ENCODE measurements around the gene KCNJ11. TPM values are rescaled to one million over a fixed set of nuclear protein-coding genes. Genes with fewer than 3 reads are reported as not detected.
A peak's percentile ranks its signal among the peaks of the same experiment; 100 is the strongest.

KCNJ11 gene
- total RNA-seq, 1 donor from 2014 or later, result not detected

DNA sequence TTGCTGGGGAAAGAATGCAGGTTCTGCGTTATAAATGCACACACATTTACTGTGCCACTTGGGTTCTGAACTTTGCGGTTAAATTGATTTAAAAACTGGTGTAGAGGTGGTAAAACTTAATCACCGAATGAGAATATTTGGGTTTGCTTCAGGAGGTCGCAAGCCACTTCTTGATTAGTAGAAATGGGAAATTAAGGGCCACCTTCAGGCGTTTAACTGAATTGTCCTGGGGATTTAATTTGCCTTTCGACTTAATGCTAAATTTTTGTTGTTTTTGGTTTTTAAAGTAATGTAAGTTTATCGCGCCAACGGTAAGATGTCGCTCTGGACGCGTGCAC is 37.3 kb downstream of the KCNJ11 start:
- H3K4me3 Mint-ChIP-seq (ENCODE audit: unreplicated experiment), result peak overlapping the region; percentile 90
- no peaks in the 10 kb centered on the region for H3K9me3 Mint-ChIP-seq (ENCODE audit: low read depth)
- no peak for DNase-seq (ENCODE audit: low spot score)
- H3K27me3 Mint-ChIP-seq (ENCODE audit: low read depth), result no peaks in the 10 kb centered on the region
- H3K4me1 Mint-ChIP-seq (ENCODE audit: low read depth), result peaks cover 29% of the 10 kb centered on the region
- TF ChIP-seq, protein P1, sequence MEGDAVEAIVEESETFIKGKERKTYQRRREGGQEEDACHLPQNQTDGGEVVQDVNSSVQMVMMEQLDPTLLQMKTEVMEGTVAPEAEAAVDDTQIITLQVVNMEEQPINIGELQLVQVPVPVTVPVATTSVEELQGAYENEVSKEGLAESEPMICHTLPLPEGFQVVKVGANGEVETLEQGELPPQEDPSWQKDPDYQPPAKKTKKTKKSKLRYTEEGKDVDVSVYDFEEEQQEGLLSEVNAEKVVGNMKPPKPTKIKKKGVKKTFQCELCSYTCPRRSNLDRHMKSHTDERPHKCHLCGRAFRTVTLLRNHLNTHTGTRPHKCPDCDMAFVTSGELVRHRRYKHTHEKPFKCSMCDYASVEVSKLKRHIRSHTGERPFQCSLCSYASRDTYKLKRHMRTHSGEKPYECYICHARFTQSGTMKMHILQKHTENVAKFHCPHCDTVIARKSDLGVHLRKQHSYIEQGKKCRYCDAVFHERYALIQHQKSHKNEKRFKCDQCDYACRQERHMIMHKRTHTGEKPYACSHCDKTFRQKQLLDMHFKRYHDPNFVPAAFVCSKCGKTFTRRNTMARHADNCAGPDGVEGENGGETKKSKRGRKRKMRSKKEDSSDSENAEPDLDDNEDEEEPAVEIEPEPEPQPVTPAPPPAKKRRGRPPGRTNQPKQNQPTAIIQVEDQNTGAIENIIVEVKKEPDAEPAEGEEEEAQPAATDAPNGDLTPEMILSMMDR (IDR thresholded peaks at IDR 0.05), result peak; percentile 65
- H3K36me3 Mint-ChIP-seq (ENCODE audit: low read depth), result peaks cover 1% of the 10 kb centered on the region
- H3K27ac Mint-ChIP-seq (ENCODE audit: unreplicated experiment), result peak overlapping the region; percentile 96

DNA sequence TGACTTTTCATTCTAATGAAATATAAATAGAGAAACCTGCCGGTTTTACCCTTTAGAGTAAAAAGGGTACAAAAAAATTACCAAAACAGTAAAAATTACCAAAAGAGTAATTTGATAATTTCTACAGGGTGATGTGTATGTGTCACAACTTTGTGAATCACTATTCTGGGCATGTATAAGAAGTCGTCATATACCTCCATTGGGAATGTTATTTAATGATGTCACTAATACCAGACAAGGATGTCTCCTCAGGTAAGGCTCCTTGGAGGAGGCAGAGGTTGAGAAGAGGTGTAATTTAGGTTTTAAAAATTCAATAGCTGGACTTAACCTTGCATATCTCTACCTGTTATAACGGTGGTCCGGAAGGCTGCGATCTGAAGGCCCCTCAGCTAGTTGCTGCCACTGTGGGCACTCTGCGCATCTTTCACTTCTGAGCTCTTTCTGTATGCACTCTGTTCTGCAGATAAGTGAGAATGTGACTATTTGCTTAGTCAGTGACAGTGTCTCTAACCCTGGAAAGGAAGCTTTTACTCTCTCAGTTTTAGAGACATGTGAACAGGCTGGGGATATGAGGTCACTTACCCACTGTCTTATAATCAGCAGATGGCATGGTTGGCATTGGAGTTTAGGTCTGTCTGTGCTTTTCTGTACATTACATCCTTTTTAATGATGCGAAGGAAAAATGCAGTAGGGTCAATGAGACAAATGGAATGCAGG is 37.8 kb downstream of the KCNJ11 start:
- no peak for DNase-seq (ENCODE audit: low spot score)
- no peak overlapping the region for H3K27ac Mint-ChIP-seq (ENCODE audit: unreplicated experiment)
- H3K27me3 Mint-ChIP-seq (ENCODE audit: low read depth), result no peaks in the 10 kb centered on the region
- TF ChIP-seq, protein P1 (IDR thresholded peaks at IDR 0.05), result no peak
- no peaks in the 10 kb centered on the region for H3K9me3 Mint-ChIP-seq (ENCODE audit: low read depth)
- H3K4me1 Mint-ChIP-seq (ENCODE audit: low read depth), result peaks cover 29% of the 10 kb centered on the region
- H3K36me3 Mint-ChIP-seq (ENCODE audit: low read depth), result peaks cover 1% of the 10 kb centered on the region
- peak overlapping the region; percentile 90 for H3K4me3 Mint-ChIP-seq (ENCODE audit: unreplicated experiment)

DNA sequence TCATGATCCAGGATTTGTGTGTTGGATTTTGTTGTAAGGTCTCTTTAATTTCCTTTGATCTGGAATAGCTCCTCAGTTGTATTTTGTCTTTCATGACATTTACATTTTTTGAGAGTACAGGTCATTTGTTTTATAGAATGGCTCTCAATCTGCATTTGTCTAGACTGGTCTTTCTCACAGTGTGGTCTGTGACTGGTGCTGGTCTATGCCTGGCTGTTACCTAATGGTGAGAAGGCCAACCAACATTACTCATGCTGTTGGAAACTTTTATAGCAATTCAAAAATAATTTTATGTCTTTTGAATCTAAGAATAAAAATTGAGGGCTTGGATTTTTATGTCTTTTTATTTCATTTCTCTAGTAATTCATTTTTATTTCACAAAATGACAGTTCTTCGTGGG is 40.8 kb downstream of the KCNJ11 start:
- no peak for DNase-seq (ENCODE audit: low spot score)
- TF ChIP-seq, protein P1 (IDR thresholded peaks at IDR 0.05), result no peak
- Mint-ChIP-seq H3K4me3 (ENCODE audit: unreplicated experiment) (no peak overlapping the region), H3K27ac (ENCODE audit: unreplicated experiment) (no peak overlapping the region), H3K36me3 (ENCODE audit: low read depth) (peaks cover 1% of the 10 kb centered on the region), H3K4me1 (ENCODE audit: low read depth) (peaks cover 16% of the 10 kb centered on the region), H3K27me3 (ENCODE audit: low read depth) (no peaks in the 10 kb centered on the region), H3K9me3 (ENCODE audit: low read depth) (no peaks in the 10 kb centered on the region)

DNA sequence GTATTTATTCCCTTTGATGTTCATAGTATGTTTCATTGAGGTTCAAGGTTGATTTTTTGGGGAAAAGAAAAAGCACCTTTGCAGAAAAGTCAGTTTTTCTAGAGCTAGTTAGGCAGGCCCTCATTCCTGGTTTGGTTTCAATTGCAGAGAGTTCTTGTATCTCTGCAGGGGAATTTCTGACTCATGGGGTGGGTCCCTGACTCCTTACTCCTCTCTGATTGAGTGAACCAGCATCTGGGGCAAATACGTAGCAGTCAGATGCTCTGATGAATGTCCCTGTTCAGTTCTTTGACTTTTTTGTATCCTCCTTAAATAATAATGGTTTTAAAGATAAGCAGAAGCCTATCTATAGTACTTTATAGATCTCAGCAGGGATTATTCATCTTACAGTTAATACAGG is 44.6 kb downstream of the KCNJ11 start:
- Mint-ChIP-seq H3K9me3 (ENCODE audit: low read depth) (no peaks in the 10 kb centered on the region), H3K4me3 (ENCODE audit: unreplicated experiment) (no peak overlapping the region), H3K36me3 (ENCODE audit: low read depth) (no peaks in the 10 kb centered on the region), H3K4me1 (ENCODE audit: low read depth) (peaks cover 5% of the 10 kb centered on the region), H3K27me3 (ENCODE audit: low read depth) (no peaks in the 10 kb centered on the region), H3K27ac (ENCODE audit: unreplicated experiment) (no peak overlapping the region)
- DNase-seq (ENCODE audit: low spot score), result no peak
- TF ChIP-seq, protein P1 (IDR thresholded peaks at IDR 0.05), result no peak

DNA sequence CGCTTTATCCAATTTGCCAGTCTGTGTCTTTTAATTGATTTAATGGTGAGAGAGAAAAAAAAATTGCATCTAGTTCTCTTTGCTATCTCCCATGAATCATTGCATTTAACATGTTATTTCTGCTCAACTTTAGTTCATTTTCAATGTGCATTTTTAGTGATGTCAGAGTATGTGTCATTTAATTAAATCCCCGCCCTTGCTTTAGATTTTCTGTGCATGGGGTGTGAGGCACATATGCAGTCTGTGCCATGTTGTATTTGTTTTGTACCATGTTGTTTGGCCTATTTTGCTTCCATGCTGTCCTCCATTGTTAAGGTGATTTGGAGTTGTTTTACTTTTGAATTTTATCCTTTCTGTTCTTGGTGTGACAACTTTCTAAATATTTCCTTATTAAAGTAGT is 45.2 kb downstream of the KCNJ11 start:
- H3K4me1 Mint-ChIP-seq (ENCODE audit: low read depth), result peaks cover 5% of the 10 kb centered on the region
- DNase-seq (ENCODE audit: low spot score), result no peak
- H3K36me3 Mint-ChIP-seq (ENCODE audit: low read depth), result no peaks in the 10 kb centered on the region
- no peaks in the 10 kb centered on the region for H3K27me3 Mint-ChIP-seq (ENCODE audit: low read depth)
- H3K9me3 Mint-ChIP-seq (ENCODE audit: low read depth), result no peaks in the 10 kb centered on the region
- H3K27ac Mint-ChIP-seq (ENCODE audit: unreplicated experiment), result no peak overlapping the region
- TF ChIP-seq, protein P1 (IDR thresholded peaks at IDR 0.05), result no peak
- no peak overlapping the region for H3K4me3 Mint-ChIP-seq (ENCODE audit: unreplicated experiment)

Other genes with a start within 250 kb of the KCNJ11 start
- 57.0 to 60.4 TPM (median 59.4 TPM) in 3 replicates for gene PIK3C2A, start 180.7 kb downstream of the KCNJ11 start, total RNA-seq
- gene NUCB2, start 111.9 kb downstream of the KCNJ11 start, total RNA-seq, result 133 to 231 TPM (median 134 TPM) in 3 replicates
- gene NCR3LG1, start 36.9 kb downstream of the KCNJ11 start, total RNA-seq, result 7.5 to 9.4 TPM (median 7.9 TPM) in 3 replicates
- not detected in 3 replicates for gene ABCC8, start 88.2 kb upstream of the KCNJ11 start, total RNA-seq
- gene USH1C, start 155.8 kb upstream of the KCNJ11 start, total RNA-seq, result 0.72 to 0.92 TPM in 2 of 3 replicates, not detected in the other
- 0.08 to 0.82 TPM in 2 of 3 replicates, not detected in the other for gene OTOG, start 158.6 kb upstream of the KCNJ11 start, total RNA-seq

Measured in chondrocyte (in vitro differentiated cells).